ENCODE data around the gene PCTP.

DNA sequence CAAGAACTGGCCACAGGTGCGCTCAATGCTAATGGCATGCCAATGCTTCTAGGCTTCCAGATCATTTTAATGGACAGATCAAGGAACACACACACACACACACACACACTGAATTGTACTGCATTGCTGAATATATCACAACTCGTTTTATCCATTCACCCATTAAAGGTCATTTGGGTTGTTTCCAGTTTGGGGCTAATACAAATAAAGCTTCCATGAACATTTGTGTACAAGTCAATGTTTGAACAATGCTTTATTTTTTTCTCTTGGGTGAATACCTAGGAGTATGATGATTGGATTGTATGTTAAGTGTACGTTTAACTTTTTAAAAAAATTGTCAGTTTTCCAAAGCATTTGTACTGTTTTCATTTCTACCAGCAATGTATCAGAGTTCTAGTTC lies 3.6 kb upstream of the PCTP start:
- TF ChIP-seq, protein P1, sequence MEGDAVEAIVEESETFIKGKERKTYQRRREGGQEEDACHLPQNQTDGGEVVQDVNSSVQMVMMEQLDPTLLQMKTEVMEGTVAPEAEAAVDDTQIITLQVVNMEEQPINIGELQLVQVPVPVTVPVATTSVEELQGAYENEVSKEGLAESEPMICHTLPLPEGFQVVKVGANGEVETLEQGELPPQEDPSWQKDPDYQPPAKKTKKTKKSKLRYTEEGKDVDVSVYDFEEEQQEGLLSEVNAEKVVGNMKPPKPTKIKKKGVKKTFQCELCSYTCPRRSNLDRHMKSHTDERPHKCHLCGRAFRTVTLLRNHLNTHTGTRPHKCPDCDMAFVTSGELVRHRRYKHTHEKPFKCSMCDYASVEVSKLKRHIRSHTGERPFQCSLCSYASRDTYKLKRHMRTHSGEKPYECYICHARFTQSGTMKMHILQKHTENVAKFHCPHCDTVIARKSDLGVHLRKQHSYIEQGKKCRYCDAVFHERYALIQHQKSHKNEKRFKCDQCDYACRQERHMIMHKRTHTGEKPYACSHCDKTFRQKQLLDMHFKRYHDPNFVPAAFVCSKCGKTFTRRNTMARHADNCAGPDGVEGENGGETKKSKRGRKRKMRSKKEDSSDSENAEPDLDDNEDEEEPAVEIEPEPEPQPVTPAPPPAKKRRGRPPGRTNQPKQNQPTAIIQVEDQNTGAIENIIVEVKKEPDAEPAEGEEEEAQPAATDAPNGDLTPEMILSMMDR (IDR thresholded peaks at IDR 0.05) = no peak
- no peak for TF ChIP-seq POLR2A (IDR thresholded peaks at IDR 0.05)
